Activated T-helper 2 cell treated with anti-CD3 and anti-CD28 coated beads, Interferon-gamma antibody, Interleukin-2, Interleukin-4, amounts not matched to agents 10 μg/mL and 5 μg/mL and 100 μg/mL, durations not matched to agents 14 hours and 24 hours and 36 hours (primary cell): Measurements from ENCODE around the gene GCLC. TPM values are rescaled to one million over a fixed set of nuclear protein-coding genes. Genes with fewer than 3 reads are reported as not detected.

ENCODE experiments used
- DNase-seq: peaks from one replicate; pipeline ENCODE4 v3.0.0; 2021; ENCODE audit warnings: low spot score
- H3K27ac Mint-ChIP-seq: one replicate; pipeline ENCODE4 v1.8.0; 2021; ENCODE audit warnings: mixed read lengths
- H3K27me3 Mint-ChIP-seq: one replicate; pipeline ENCODE4 v1.8.0; 2021; ENCODE audit warnings: low read depth, mixed read lengths
- H3K36me3 Mint-ChIP-seq: one replicate; pipeline ENCODE4 v1.8.0; 2021; ENCODE audit warnings: low read depth, mixed read lengths
- H3K4me1 Mint-ChIP-seq: one replicate; pipeline ENCODE4 v1.8.0; 2021; ENCODE audit warnings: low read depth, mixed read lengths
- H3K4me3 Mint-ChIP-seq: one replicate; pipeline ENCODE4 v1.8.0; 2021; ENCODE audit warnings: low read depth, mild to moderate bottlenecking, moderate library complexity, mixed read lengths
- H3K9me3 Mint-ChIP-seq: one replicate; pipeline ENCODE4 v1.8.0; 2021; ENCODE audit warnings: mixed read lengths
- intact Hi-C: fragments of 100-400 bp; cut with micrococcal nuclease; formaldehyde crosslinking; loops from one replicate; pipeline ENCODE4 v1.15.1; 2023
- total RNA-seq: library from RNA; stranded (reverse); gene quantifications from 2 replicates; pipeline ENCODE4 v1.2.3, GENCODE V29; 2022

The GCLC gene
- total RNA-seq, 1 donor from 2014 or later: 26.9 TPM

GRCh38 chr6:53530346-53530745, 14.6 kb downstream of the GCLC start:
- Mint-ChIP-seq H3K9me3 (no peaks in the 10 kb centered on the region), H3K36me3 (peaks cover 3% of the 10 kb centered on the region), H3K27me3 (no peaks in the 10 kb centered on the region), H3K4me3 (no peak overlapping the region), H3K27ac (no peak overlapping the region), H3K4me1 (peaks cover 38% of the 10 kb centered on the region)
- DNase-seq: no peak
- intact Hi-C loops: no loop called here

GRCh38 chr6:53529324-53530036, 15.4 kb downstream of the GCLC start:
- H3K27me3 Mint-ChIP-seq: no peaks in the 10 kb centered on the region
- H3K36me3 Mint-ChIP-seq: peaks cover under 1% of the 10 kb centered on the region
- intact Hi-C loops: no loop called here
- DNase-seq: no peak
- H3K9me3 Mint-ChIP-seq: no peaks in the 10 kb centered on the region
- no peak overlapping the region for H3K27ac Mint-ChIP-seq
- peaks cover 42% of the 10 kb centered on the region for H3K4me1 Mint-ChIP-seq
- H3K4me3 Mint-ChIP-seq: no peak overlapping the region

GRCh38 chr6:53528107-53528506, 16.8 kb downstream of the GCLC start:
- Mint-ChIP-seq H3K4me1 (peaks cover 40% of the 10 kb centered on the region), H3K27ac (no peak overlapping the region), H3K36me3 (no peaks in the 10 kb centered on the region), H3K27me3 (no peaks in the 10 kb centered on the region), H3K4me3 (no peak overlapping the region), H3K9me3 (no peaks in the 10 kb centered on the region)
- DNase-seq: no peak
- intact Hi-C loops: no loop called here

GRCh38 chr6:53527249-53527765, 17.6 kb downstream of the GCLC start:
- Mint-ChIP-seq H3K27me3 (no peaks in the 10 kb centered on the region), H3K36me3 (no peaks in the 10 kb centered on the region), H3K27ac (no peak overlapping the region), H3K4me1 (peaks cover 32% of the 10 kb centered on the region), H3K4me3 (no peak overlapping the region), H3K9me3 (no peaks in the 10 kb centered on the region)
- intact Hi-C loops: no loop called here
- DNase-seq: no peak

- Mint-ChIP-seq H3K36me3 (no peaks in the 10 kb centered on the region), H3K4me3 (no peak overlapping the region), H3K4me1 (peaks cover 19% of the 10 kb centered on the region), H3K27me3 (no peaks in the 10 kb centered on the region), H3K27ac (no peak overlapping the region), H3K9me3 (no peaks in the 10 kb centered on the region)
- DNase-seq: no peak
- intact Hi-C loops: no loop called here
Observed at GRCh38 chr6:53526000-53526399, 18.9 kb downstream of the GCLC start.

- no peak overlapping the region for H3K4me3 Mint-ChIP-seq
- DNase-seq: no peak
- peaks cover 9% of the 10 kb centered on the region for H3K4me1 Mint-ChIP-seq
- H3K27ac Mint-ChIP-seq: no peak overlapping the region
- no peaks in the 10 kb centered on the region for H3K27me3 Mint-ChIP-seq
- no peaks in the 10 kb centered on the region for H3K9me3 Mint-ChIP-seq
- intact Hi-C loops: no loop called here
- peaks cover 5% of the 10 kb centered on the region for H3K36me3 Mint-ChIP-seq
Observed at GRCh38 chr6:53524455-53524815, 20.5 kb downstream of the GCLC start.

- Mint-ChIP-seq H3K27me3 (no peaks in the 10 kb centered on the region), H3K4me1 (peaks cover 6% of the 10 kb centered on the region), H3K27ac (no peak overlapping the region), H3K9me3 (no peaks in the 10 kb centered on the region), H3K4me3 (no peak overlapping the region), H3K36me3 (peaks cover 5% of the 10 kb centered on the region)
- DNase-seq: no peak
- intact Hi-C loops: no loop called here
Observed at GRCh38 chr6:53523511-53524454, 21.1 kb downstream of the GCLC start.

- Mint-ChIP-seq H3K4me3 (no peak overlapping the region), H3K27me3 (no peaks in the 10 kb centered on the region), H3K9me3 (no peaks in the 10 kb centered on the region), H3K27ac (no peak overlapping the region), H3K36me3 (peaks cover 12% of the 10 kb centered on the region), H3K4me1 (peaks cover 5% of the 10 kb centered on the region)
- no peak for DNase-seq
- intact Hi-C loops: no loop called here
Observed at GRCh38 chr6:53520320-53520928, 24.5 kb downstream of the GCLC start.

- no peak overlapping the region for H3K27ac Mint-ChIP-seq
- no peaks in the 10 kb centered on the region for H3K4me1 Mint-ChIP-seq
- no peaks in the 10 kb centered on the region for H3K9me3 Mint-ChIP-seq
- intact Hi-C loops: no loop called here
- peaks cover 19% of the 10 kb centered on the region for H3K36me3 Mint-ChIP-seq
- DNase-seq: no peak
- H3K27me3 Mint-ChIP-seq: no peaks in the 10 kb centered on the region
- no peak overlapping the region for H3K4me3 Mint-ChIP-seq
Observed at GRCh38 chr6:53518862-53519261, 26.0 kb downstream of the GCLC start.

GRCh38 chr6:53517021-53517420, 27.9 kb downstream of the GCLC start:
- H3K4me1 Mint-ChIP-seq: no peaks in the 10 kb centered on the region
- intact Hi-C loops: no loop called here
- H3K36me3 Mint-ChIP-seq: peaks cover 32% of the 10 kb centered on the region
- DNase-seq: no peak
- H3K27me3 Mint-ChIP-seq: no peaks in the 10 kb centered on the region
- no peaks in the 10 kb centered on the region for H3K9me3 Mint-ChIP-seq
- H3K27ac Mint-ChIP-seq: no peak overlapping the region
- H3K4me3 Mint-ChIP-seq: no peak overlapping the region

- intact Hi-C loops: no loop called here
- Mint-ChIP-seq H3K4me3 (no peak overlapping the region), H3K27ac (no peak overlapping the region), H3K36me3 (peaks cover 36% of the 10 kb centered on the region), H3K4me1 (no peaks in the 10 kb centered on the region), H3K9me3 (no peaks in the 10 kb centered on the region), H3K27me3 (no peaks in the 10 kb centered on the region)
- DNase-seq: no peak
Observed at GRCh38 chr6:53514677-53515076, 30.2 kb downstream of the GCLC start.

- Mint-ChIP-seq H3K27ac (no peak overlapping the region), H3K4me1 (no peaks in the 10 kb centered on the region), H3K36me3 (peaks cover 41% of the 10 kb centered on the region), H3K9me3 (no peaks in the 10 kb centered on the region), H3K27me3 (no peaks in the 10 kb centered on the region), H3K4me3 (no peak overlapping the region)
- DNase-seq: no peak
- intact Hi-C loops: no loop called here
Observed at GRCh38 chr6:53513519-53513966, 31.4 kb downstream of the GCLC start.

GRCh38 chr6:53513056-53513455, 31.8 kb downstream of the GCLC start:
- intact Hi-C loops: no loop called here
- H3K9me3 Mint-ChIP-seq: no peaks in the 10 kb centered on the region
- no peak overlapping the region for H3K27ac Mint-ChIP-seq
- DNase-seq: no peak
- peaks cover 45% of the 10 kb centered on the region for H3K36me3 Mint-ChIP-seq
- H3K4me1 Mint-ChIP-seq: no peaks in the 10 kb centered on the region
- H3K4me3 Mint-ChIP-seq: no peak overlapping the region
- no peaks in the 10 kb centered on the region for H3K27me3 Mint-ChIP-seq
